HepG2 (cell line): ENCODE results near the gene PDZD8. TPM values are rescaled to one million over a fixed set of nuclear protein-coding genes. Genes with fewer than 3 reads are reported as not detected.

Experiments
- ATAC-seq: fragments of 200-7000 bp; cut with Tn5 transposase; 3 replicates; pipeline ENCODE4 v1.9.1; 2020; ENCODE audit warnings: mild to moderate bottlenecking, moderate library complexity
- BruUV-seq: library from RNA; stranded (reverse); fragments of 400-500 nt; replicated peaks from 2 replicates; lab custom pipeline; 2021; lab: Mats Ljungman, UMichigan
- CTCF ChIA-PET: fragments of 300-600 bp; formaldehyde crosslinking; extraction: SDS; loops from one replicate; lab custom pipeline; 2021; ENCODE audit warnings: low total read pairs, inconsistent platforms, low intra/inter-chr PET ratio; lab: Yijun Ruan, JAX
- POLR2A ChIA-PET: fragments of 350-600 bp; sonication (Branson Sonifier 250); formaldehyde crosslinking; loops from one replicate; lab custom pipeline; 2020; ENCODE audit warnings: antibody characterized with exemption, inconsistent platforms; lab: Yijun Ruan, JAX
- DNase-seq: peaks from one replicate; pipeline ENCODE4 v3.0.0-alpha.2; 2015; ENCODE audit warnings: low spot score
- FAIRE-seq: peaks from 3 replicates; lab custom pipeline; 2011; peaks lifted over from hg19 to GRCh38; lab: Jason Lieb, UNC
- H2AFZ ChIP-seq: one replicate; pipeline ENCODE4 v1.6.1; 2011; ENCODE audit warnings: low read length, inconsistent platforms
- H3K27ac ChIP-seq: fragments of 300-600 bp; 3 replicates; pipeline ENCODE4 v1.8.0; 2011; ENCODE audit warnings: mixed run types, mild to moderate bottlenecking, mixed read lengths, low read length, inconsistent platforms; ENCODE audit not compliant: insufficient read depth; ENCODE audit errors: extremely low read length
- H3K27me3 ChIP-seq, 2 experiments: fragments of 200-600 bp in 1 of 2; 2 replicates in 1 of 2; 3 replicates in 1 of 2; pipeline versions ENCODE4 v1.6.0 to v1.8.0; 2011; ENCODE audit warnings: low read length in 2 of 2, mild to moderate bottlenecking in 2 of 2, moderate library complexity in 2 of 2, inconsistent platforms in 1 of 2; ENCODE audit not compliant: insufficient read depth in 2 of 2, control insufficient read depth in 1 of 2
- H3K36me3 ChIP-seq, 2 experiments: fragments of 200-600 bp in 1 of 2; replicated peaks in 1 of 2; 2 replicates in 1 of 2; 3 replicates in 1 of 2; pipeline versions ENCODE4 v1.5.1 to v1.8.0; 2011; ENCODE audit warnings: low read length in 2 of 2, inconsistent platforms in 1 of 2; ENCODE audit not compliant: insufficient read depth in 2 of 2, control insufficient read depth in 1 of 2
- H3K4me1 ChIP-seq: 2 replicates; pipeline ENCODE4 v1.5.1; 2012; ENCODE audit warnings: low read length, inconsistent platforms; ENCODE audit not compliant: insufficient read depth
- H3K4me2 ChIP-seq: 2 replicates; pipeline ENCODE4 v1.6.0; 2011; ENCODE audit warnings: low read depth, low read length, inconsistent platforms
- H3K4me3 ChIP-seq, 3 experiments: fragments of 200-600 bp in 1 of 3; sonication (generic), shearing (Covaris generic) in 1 of 3; replicated peaks in 1 of 3; 2 replicates each; pipeline ENCODE4 v1.5.1; 2011 to 2016; ENCODE audit warnings: low read length in 3 of 3, inconsistent platforms in 2 of 3, low read depth in 2 of 3, mild to moderate bottlenecking in 2 of 3, control low read depth in 1 of 3, mixed read lengths in 1 of 3; ENCODE audit not compliant: insufficient read depth in 1 of 3
- H3K79me2 ChIP-seq: one replicate; pipeline ENCODE4 v1.6.1; 2011; ENCODE audit warnings: low read length, inconsistent platforms; ENCODE audit not compliant: insufficient read depth
- H3K9ac ChIP-seq: 2 replicates; pipeline ENCODE4 v1.6.0; 2011; ENCODE audit warnings: mild to moderate bottlenecking, low read depth, low read length, inconsistent platforms; ENCODE audit not compliant: insufficient read depth
- H3K9me3 ChIP-seq: 2 replicates; pipeline ENCODE4 v1.5.1; 2012; ENCODE audit warnings: mild to moderate bottlenecking, low read length
- H4K20me1 ChIP-seq: 2 replicates; pipeline ENCODE4 v1.6.0; 2011; ENCODE audit warnings: inconsistent platforms, mild to moderate bottlenecking, low read length, moderate library complexity; ENCODE audit not compliant: insufficient read depth
- AGO1 ChIP-seq: fragments of 200-400 bp; formaldehyde crosslinking; IDR thresholded peaks from 2 replicates; pipeline ENCODE4 v1.6.1; 2017; ENCODE audit warnings: mild to moderate bottlenecking, low read depth, low read length, moderate library complexity; ENCODE audit not compliant: poor library complexity, severe bottlenecking
- CREM ChIP-seq, 2 experiments: sonication (generic) in 1 of 2; formaldehyde crosslinking in 1 of 2; IDR thresholded peaks; 2 replicates each; pipeline versions ENCODE4 v1.4.0 to v1.6.1; 2016 to 2020; ENCODE audit warnings: antibody characterized with exemption in 1 of 2, mild to moderate bottlenecking in 1 of 2, missing genetic modification reagents in 1 of 2
- EP300 ChIP-seq, 3 experiments: sonication (generic) in 1 of 3; formaldehyde crosslinking in 1 of 3; IDR thresholded peaks; 2 replicates each; pipeline versions ENCODE4 v1.5.1 to v1.6.1; 2011 to 2020; ENCODE audit warnings: low read depth in 2 of 3, low read length in 2 of 3, borderline replicate concordance in 1 of 3, improper control_type of control experiment in 1 of 3, mild to moderate bottlenecking in 1 of 3, missing genetic modification reagents in 1 of 3, moderate library complexity in 1 of 3
- FUBP1 ChIP-seq: sonication (generic); formaldehyde crosslinking; IDR thresholded peaks from 2 replicates; pipeline ENCODE4 v1.5.1; 2020; ENCODE audit warnings: missing genetic modification reagents, mild to moderate bottlenecking, borderline replicate concordance
- MIER3 ChIP-seq: IDR thresholded peaks from 2 replicates; pipeline ENCODE4 v1.6.1; 2016; ENCODE audit warnings: missing compliant biosample characterization, borderline replicate concordance
- TCF7 ChIP-seq: sonication (generic); IDR thresholded peaks from 2 replicates; pipeline ENCODE4 v1.6.1; 2016; ENCODE audit warnings: antibody characterized with exemption, low read depth
- YEATS4 ChIP-seq: sonication (generic); formaldehyde crosslinking; IDR thresholded peaks from 2 replicates; pipeline ENCODE4 v1.4.0; 2020; ENCODE audit warnings: missing genetic modification reagents, borderline replicate concordance
- ZC3H4 ChIP-seq: sonication (generic); formaldehyde crosslinking; IDR thresholded peaks from 2 replicates; pipeline ENCODE4 v1.4.0; 2020; ENCODE audit warnings: missing genetic modification reagents, borderline replicate concordance
- ZNF572 ChIP-seq: sonication (generic); formaldehyde crosslinking; IDR thresholded peaks from 2 replicates; pipeline ENCODE4 v1.5.1; 2020; ENCODE audit warnings: mild to moderate bottlenecking, missing genetic modification reagents
- ZNF747 ChIP-seq: sonication (generic); formaldehyde crosslinking; IDR thresholded peaks from 2 replicates; pipeline ENCODE4 v1.8.1; 2023; ENCODE audit warnings: missing genetic modification reagents, mild to moderate bottlenecking, borderline replicate concordance
- WGBS: methylation state at CpG from one replicate; pipeline ENCODE4 v1.1.6; 2017; ENCODE audit warnings: low lambda C conversion rate; 5-methylcytosine and 5-hydroxymethylcytosine counted together
- in situ Hi-C: cut with HindIII; loops from 2 replicates; pipeline ENCODE4 v1.10.0; 2017; ENCODE audit warnings: low pct_unique_long_range_greater_than_20kb; ENCODE audit not compliant: extremely low pct_ligation_motif_present
- intact Hi-C: fragments of 100-400 bp; cut with micrococcal nuclease; formaldehyde crosslinking; loops from one replicate; pipeline ENCODE4 v1.10.0; 2022; ENCODE audit not compliant: unreplicated experiment
- polyA plus RNA-seq, 8 experiments: library from polyadenylated mRNA; depleted of rRNA in 3 of 8; stranded (reverse) in 7 of 8; unstranded in 1 of 8; fragments of >200 nt; fragmentation: Illumina TruSeq in 4 of 8; extraction: Trizol in 4 of 8; gene quantifications; 2 replicates each; pipeline versions ENCODE4 v1.2.1 to v1.2.3, GENCODE V29; 2011 to 2016; ENCODE audit warnings: low read depth in 4 of 8, missing spikeins in 1 of 8, mixed read lengths in 1 of 8; ENCODE audit not compliant: insufficient read depth in 1 of 8
- total RNA-seq, 5 experiments: library from RNA; depleted of rRNA; stranded (reverse); fragments of >200 nt; fragmentation: Illumina TruSeq; extraction: Trizol; gene quantifications; 2 replicates each; pipeline ENCODE4 v1.2.3, GENCODE V29; 2016; ENCODE audit warnings: low read depth in 1 of 5
- TF ChIP-seq, protein P1 (sequence below), 2 experiments: sonication (generic) in 1 of 2; formaldehyde crosslinking in 1 of 2; IDR thresholded peaks; 2 replicates each; pipeline versions ENCODE4 v1.4.0 to v1.6.1; 2016 to 2020; ENCODE audit warnings: borderline replicate concordance in 1 of 2, low read depth in 1 of 2, mild to moderate bottlenecking in 1 of 2, missing genetic modification reagents in 1 of 2
- TF ChIP-seq, protein P2 (sequence below): IDR thresholded peaks from 2 replicates; pipeline ENCODE4 v1.4.0; 2020; ENCODE audit warnings: mild to moderate bottlenecking, missing genetic modification reagents

PDZD8 gene
- total and polyA plus RNA-seq, 2 of the 13 experiments (the other 11 are each of a cell fraction or from before 2014, with no cell fraction given): 11.2 to 32.0 TPM

DNA sequence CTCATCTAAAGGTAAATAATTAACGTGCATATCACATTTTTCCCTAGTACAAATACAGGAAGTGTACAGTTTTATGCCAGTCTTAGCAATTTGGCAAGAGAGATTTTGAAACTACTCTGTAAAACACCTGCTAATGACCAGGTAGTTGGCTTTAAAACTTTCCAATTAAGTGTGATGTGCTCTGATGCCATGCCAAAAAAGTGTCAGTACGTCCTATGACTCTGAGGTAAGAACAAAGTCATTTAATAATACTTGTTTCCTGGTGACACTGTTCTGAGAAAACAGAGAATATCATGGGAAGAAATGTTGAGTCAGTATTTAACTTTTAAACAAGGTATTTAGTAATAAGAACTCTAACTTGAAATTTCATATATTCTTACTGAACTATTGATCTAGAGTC lies 9.6 kb downstream of the PDZD8 start:
- H3K4me2 ChIP-seq: peak overlapping the region; percentile 49
- H3K9me3 ChIP-seq: no peaks in the 10 kb centered on the region
- peaks cover 97% of the 10 kb centered on the region for H3K79me2 ChIP-seq
- H3K4me1 ChIP-seq: peaks cover 94% of the 10 kb centered on the region
- FAIRE-seq (no peak), DNase-seq (no peak), ATAC-seq (no peak)
- no TSS peak for BruUV-seq
- in situ Hi-C loops (no loop called here), intact Hi-C loops (no loop called here)
- peaks cover 34% of the 10 kb centered on the region for H4K20me1 ChIP-seq
- no peaks in the 10 kb centered on the region for H3K27me3 ChIP-seq
- peak overlapping the region; percentile 29 for H3K27ac ChIP-seq
- H3K4me3 ChIP-seq: peak overlapping the region in 1 of 3 experiments; percentile 11; a peak in 2 of 6 replicates
- H2AFZ ChIP-seq: no peak overlapping the region
- no peak for TF ChIP-seq FUBP1 (CRISPR knock-in tag)
- no peak for TF ChIP-seq ZNF572 (CRISPR knock-in tag)
- TF ChIP-seq EP300 (IDR thresholded peaks at IDR 0.05; ENCODE audit: low read depth in 2 of 2, low read length in 2 of 2): 0 out of 4 replicates have a peak, but pooled peaks of 1 of the 2 experiments have one; percentile 17
- no peak for TF ChIP-seq EP300 (CRISPR knock-in tag; IDR thresholded peaks at IDR 0.05; ENCODE audit: borderline replicate concordance)
- TF ChIP-seq, protein P1, sequence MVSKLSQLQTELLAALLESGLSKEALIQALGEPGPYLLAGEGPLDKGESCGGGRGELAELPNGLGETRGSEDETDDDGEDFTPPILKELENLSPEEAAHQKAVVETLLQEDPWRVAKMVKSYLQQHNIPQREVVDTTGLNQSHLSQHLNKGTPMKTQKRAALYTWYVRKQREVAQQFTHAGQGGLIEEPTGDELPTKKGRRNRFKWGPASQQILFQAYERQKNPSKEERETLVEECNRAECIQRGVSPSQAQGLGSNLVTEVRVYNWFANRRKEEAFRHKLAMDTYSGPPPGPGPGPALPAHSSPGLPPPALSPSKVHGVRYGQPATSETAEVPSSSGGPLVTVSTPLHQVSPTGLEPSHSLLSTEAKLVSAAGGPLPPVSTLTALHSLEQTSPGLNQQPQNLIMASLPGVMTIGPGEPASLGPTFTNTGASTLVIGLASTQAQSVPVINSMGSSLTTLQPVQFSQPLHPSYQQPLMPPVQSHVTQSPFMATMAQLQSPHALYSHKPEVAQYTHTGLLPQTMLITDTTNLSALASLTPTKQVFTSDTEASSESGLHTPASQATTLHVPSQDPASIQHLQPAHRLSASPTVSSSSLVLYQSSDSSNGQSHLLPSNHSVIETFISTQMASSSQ (IDR thresholded peaks at IDR 0.05; ENCODE audit: low read depth): peak; percentile 68
- TF ChIP-seq, protein P1 (CRISPR knock-in tag; IDR thresholded peaks at IDR 0.05; ENCODE audit: borderline replicate concordance): no peak
- 0 out of 2 replicates have a peak, but pooled peaks have one; percentile 29 for TF ChIP-seq CREM (IDR thresholded peaks at IDR 0.05)
- TF ChIP-seq CREM (CRISPR knock-in tag; IDR thresholded peaks at IDR 0.05): no peak
- TF ChIP-seq ZC3H4: no peak
- peak; percentile 42; the same call in 1 of the 2 replicates for TF ChIP-seq TCF7
- no peak for TF ChIP-seq YEATS4 (CRISPR knock-in tag)
- no peak for TF ChIP-seq AGO1
- no peak for TF ChIP-seq MIER3
- TF ChIP-seq, protein P2, sequence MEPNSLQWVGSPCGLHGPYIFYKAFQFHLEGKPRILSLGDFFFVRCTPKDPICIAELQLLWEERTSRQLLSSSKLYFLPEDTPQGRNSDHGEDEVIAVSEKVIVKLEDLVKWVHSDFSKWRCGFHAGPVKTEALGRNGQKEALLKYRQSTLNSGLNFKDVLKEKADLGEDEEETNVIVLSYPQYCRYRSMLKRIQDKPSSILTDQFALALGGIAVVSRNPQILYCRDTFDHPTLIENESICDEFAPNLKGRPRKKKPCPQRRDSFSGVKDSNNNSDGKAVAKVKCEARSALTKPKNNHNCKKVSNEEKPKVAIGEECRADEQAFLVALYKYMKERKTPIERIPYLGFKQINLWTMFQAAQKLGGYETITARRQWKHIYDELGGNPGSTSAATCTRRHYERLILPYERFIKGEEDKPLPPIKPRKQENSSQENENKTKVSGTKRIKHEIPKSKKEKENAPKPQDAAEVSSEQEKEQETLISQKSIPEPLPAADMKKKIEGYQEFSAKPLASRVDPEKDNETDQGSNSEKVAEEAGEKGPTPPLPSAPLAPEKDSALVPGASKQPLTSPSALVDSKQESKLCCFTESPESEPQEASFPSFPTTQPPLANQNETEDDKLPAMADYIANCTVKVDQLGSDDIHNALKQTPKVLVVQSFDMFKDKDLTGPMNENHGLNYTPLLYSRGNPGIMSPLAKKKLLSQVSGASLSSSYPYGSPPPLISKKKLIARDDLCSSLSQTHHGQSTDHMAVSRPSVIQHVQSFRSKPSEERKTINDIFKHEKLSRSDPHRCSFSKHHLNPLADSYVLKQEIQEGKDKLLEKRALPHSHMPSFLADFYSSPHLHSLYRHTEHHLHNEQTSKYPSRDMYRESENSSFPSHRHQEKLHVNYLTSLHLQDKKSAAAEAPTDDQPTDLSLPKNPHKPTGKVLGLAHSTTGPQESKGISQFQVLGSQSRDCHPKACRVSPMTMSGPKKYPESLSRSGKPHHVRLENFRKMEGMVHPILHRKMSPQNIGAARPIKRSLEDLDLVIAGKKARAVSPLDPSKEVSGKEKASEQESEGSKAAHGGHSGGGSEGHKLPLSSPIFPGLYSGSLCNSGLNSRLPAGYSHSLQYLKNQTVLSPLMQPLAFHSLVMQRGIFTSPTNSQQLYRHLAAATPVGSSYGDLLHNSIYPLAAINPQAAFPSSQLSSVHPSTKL (CRISPR knock-in tag): 0 out of 2 replicates have a peak, but pooled peaks have one; percentile 13
- no peak for TF ChIP-seq ZNF747 (CRISPR knock-in tag)
- CTCF ChIA-PET: no interaction called here
- no peaks in the 10 kb centered on the region for H3K36me3 ChIP-seq
- WGBS: 18% methylated on average over 2 of the region's 2 CpGs
- no peak overlapping the region for H3K9ac ChIP-seq
- POLR2A ChIA-PET: no interaction called here
